Natural killer cell treated with Interleukin-12 subunit alpha and Interleukin-12 subunit beta and Interleukin-15 and Interleukin-18, amount 100 ng/mL, for 72 hours (primary cell): Measurements from ENCODE around the gene RAPGEF6. TPM values are rescaled to one million over a fixed set of nuclear protein-coding genes. Genes with fewer than 3 reads are reported as not detected.

Experiments
- ATAC-seq, 2 donors: fragments of 150-1000 bp; cut with Tn5 transposase in 1 of 2; sonication (Bioruptor Pico), chemical (Tn5 transposase) in 1 of 2; 2 replicates each; pipeline ENCODE4 v1.10.0; 2021
- DNase-seq: peaks from one replicate; pipeline ENCODE4 v3.0.0; 2022; ENCODE audit warnings: low spot score
- H3K27ac Mint-ChIP-seq, 2 donors: 1 replicate in 1 of 2; 2 replicates in 1 of 2; pipeline ENCODE4 v1.8.0; 2022; ENCODE audit warnings: mixed read lengths in 2 of 2, mild to moderate bottlenecking in 1 of 2, moderate library complexity in 1 of 2
- H3K27me3 Mint-ChIP-seq, 2 donors: 1 replicate in 1 of 2; 2 replicates in 1 of 2; pipeline ENCODE4 v1.8.0; 2022; ENCODE audit warnings: mixed read lengths in 2 of 2
- H3K36me3 Mint-ChIP-seq: one replicate; pipeline ENCODE4 v1.8.0; 2022; ENCODE audit warnings: mixed read lengths
- H3K4me1 Mint-ChIP-seq, 2 donors: 1 replicate in 1 of 2; 2 replicates in 1 of 2; pipeline ENCODE4 v1.8.0; 2022; ENCODE audit warnings: low read depth in 2 of 2, mixed read lengths in 2 of 2, mild to moderate bottlenecking in 1 of 2
- H3K4me3 Mint-ChIP-seq: one replicate; pipeline ENCODE4 v1.8.0; 2022; ENCODE audit warnings: mixed read lengths
- H3K9me3 Mint-ChIP-seq: 2 replicates; pipeline ENCODE4 v1.8.0; 2022; ENCODE audit warnings: mixed read lengths
- total RNA-seq, 2 donors: library from RNA; stranded (reverse); gene quantifications; one replicate each; pipeline ENCODE4 v1.2.3, GENCODE V29; 2022

Gene RAPGEF6
- total RNA-seq, 2 donors from 2014 or later = 31.7 to 39.2 TPM

- peaks cover 4 to 5% of the 10 kb centered on the region in 2 donors for H3K4me1 Mint-ChIP-seq
- DNase-seq (no peak), ATAC-seq (no peak)
- H3K9me3 Mint-ChIP-seq = no peaks in the 10 kb centered on the region
- H3K4me3 Mint-ChIP-seq = no peak overlapping the region
- H3K27me3 Mint-ChIP-seq = no peaks in the 10 kb centered on the region
- peaks cover 8% of the 10 kb centered on the region for H3K36me3 Mint-ChIP-seq
- H3K27ac Mint-ChIP-seq = no peak overlapping the region
These were observed 159.5 kb downstream of the RAPGEF6 start for GRCh38 chr5:131475541-131475941.

DNA sequence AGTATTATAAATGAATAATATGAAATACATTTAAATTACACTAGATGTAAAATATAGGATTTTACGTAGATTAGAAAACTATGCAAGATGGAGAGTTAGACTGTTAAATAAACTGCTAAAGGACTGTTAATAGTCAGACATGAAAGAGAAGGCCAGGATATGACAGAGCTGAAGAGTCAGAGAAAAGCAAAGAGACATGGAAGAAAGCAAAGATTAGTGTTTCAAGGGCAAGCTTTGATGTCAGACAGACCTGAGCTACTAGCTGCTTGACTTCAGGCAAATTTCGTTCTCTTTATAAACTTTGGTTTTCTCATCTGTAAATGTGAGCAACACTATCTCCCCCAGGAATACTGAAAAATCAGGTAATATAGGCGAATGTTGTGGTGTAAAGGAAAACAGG lies 161.3 kb downstream of the RAPGEF6 start:
- no peaks in the 10 kb centered on the region for H3K4me1 Mint-ChIP-seq
- no peak for ATAC-seq

DNA sequence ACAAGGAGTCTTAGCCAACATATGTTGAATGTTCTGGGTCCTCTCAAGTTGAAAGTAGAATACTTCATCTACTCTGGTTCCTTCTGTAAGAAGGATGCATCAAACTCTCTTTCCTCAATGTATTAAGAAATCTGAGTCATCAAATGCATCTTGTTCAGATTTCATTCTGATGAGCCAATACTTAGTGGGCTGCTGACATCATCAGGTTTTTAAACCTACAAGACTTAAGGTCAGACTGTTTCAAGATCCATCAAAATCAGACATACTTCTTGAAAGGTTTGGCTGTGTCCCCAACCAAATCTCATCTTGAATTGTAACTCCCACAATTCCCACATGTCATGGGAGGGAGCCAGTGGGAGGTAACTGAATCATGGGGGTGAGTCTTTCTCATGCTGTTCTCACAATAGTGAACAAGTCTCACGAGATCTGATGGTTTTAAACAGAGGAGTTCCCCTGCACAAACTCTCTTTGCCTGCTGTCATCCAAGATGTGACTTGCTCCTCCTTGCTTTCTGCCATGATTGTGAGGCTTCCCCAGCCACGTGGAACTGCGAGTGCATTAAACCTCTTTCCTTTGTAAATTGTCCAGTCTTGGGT lies 168.8 kb downstream of the RAPGEF6 start:
- no peak for DNase-seq
- ATAC-seq = no peak
- H3K36me3 Mint-ChIP-seq = peaks cover 8% of the 10 kb centered on the region

More for the DNA sequence above, 161.3 kb downstream of the RAPGEF6 start:
- H3K36me3 Mint-ChIP-seq = peaks cover 5% of the 10 kb centered on the region
- DNase-seq = no peak
- H3K9me3 Mint-ChIP-seq = no peaks in the 10 kb centered on the region
- no peaks in the 10 kb centered on the region for H3K27me3 Mint-ChIP-seq
- H3K4me3 Mint-ChIP-seq = no peak overlapping the region
- no peak overlapping the region for H3K27ac Mint-ChIP-seq

GRCh38 chr5:131463656-131464055 lies 171.4 kb downstream of the RAPGEF6 start:
- Mint-ChIP-seq H3K9me3 (no peaks in the 10 kb centered on the region), H3K27ac (no peak overlapping the region), H3K4me1 (peaks cover 12% of the 10 kb centered on the region in 2 donors), H3K27me3 (no peaks in the 10 kb centered on the region), H3K36me3 (peaks cover 16% of the 10 kb centered on the region), H3K4me3 (no peak overlapping the region)
- DNase-seq = no peak
- ATAC-seq = no peak

More for the DNA sequence above, 168.8 kb downstream of the RAPGEF6 start:
- H3K9me3 Mint-ChIP-seq = no peaks in the 10 kb centered on the region
- no peak overlapping the region for H3K4me3 Mint-ChIP-seq
- H3K27ac Mint-ChIP-seq = peak overlapping the region in 1 of 2 donors; percentile 22
- no peaks in the 10 kb centered on the region for H3K27me3 Mint-ChIP-seq
- H3K4me1 Mint-ChIP-seq = peaks cover 7 to 8% of the 10 kb centered on the region in 2 donors

- no peaks in the 10 kb centered on the region for H3K27me3 Mint-ChIP-seq
These were observed 172.6 kb downstream of the RAPGEF6 start for GRCh38 chr5:131462454-131462853.

GRCh38 chr5:131461742-131462141 lies 173.3 kb downstream of the RAPGEF6 start:
- Mint-ChIP-seq H3K4me3 (no peak overlapping the region), H3K9me3 (no peaks in the 10 kb centered on the region), H3K27me3 (no peaks in the 10 kb centered on the region), H3K4me1 (peaks cover 8 to 9% of the 10 kb centered on the region in 2 donors), H3K36me3 (peaks cover 13% of the 10 kb centered on the region), H3K27ac (no peak overlapping the region)
- ATAC-seq (no peak), DNase-seq (no peak)

More at GRCh38 chr5:131462454-131462853, 172.6 kb downstream of the RAPGEF6 start:
- Mint-ChIP-seq H3K27ac (no peak overlapping the region), H3K36me3 (peaks cover 16% of the 10 kb centered on the region), H3K4me3 (no peak overlapping the region), H3K9me3 (no peaks in the 10 kb centered on the region), H3K4me1 (peaks cover 12% of the 10 kb centered on the region in 2 donors)
- DNase-seq (no peak), ATAC-seq (no peak)

- ATAC-seq (no peak), DNase-seq (no peak)
- Mint-ChIP-seq H3K4me1 (peaks cover 7 to 9% of the 10 kb centered on the region in 2 donors), H3K36me3 (peaks cover 14% of the 10 kb centered on the region), H3K27ac (no peak overlapping the region), H3K27me3 (no peaks in the 10 kb centered on the region), H3K9me3 (no peaks in the 10 kb centered on the region), H3K4me3 (no peak overlapping the region)
These were observed 174.0 kb downstream of the RAPGEF6 start for GRCh38 chr5:131460867-131461572.

DNA sequence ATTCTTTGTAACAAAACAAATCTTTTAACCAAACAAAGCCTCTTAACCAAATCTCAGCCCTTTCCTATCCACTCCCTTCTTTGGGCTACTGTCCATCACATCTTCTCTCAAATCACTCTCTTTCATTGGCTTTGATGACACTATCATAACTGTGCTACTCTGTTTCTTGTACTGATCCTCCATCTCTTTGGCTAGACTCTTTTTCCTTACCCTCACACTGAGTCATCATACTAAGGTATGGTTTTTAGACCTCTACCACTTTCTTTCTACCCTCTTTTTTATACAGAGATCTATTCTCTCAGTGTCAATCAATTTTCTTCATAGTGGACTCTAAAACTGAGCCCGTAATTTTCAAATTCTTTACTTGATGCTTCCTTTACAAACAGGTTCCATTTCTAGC lies 174.9 kb downstream of the RAPGEF6 start:
- H3K36me3 Mint-ChIP-seq = peaks cover 14% of the 10 kb centered on the region
- ATAC-seq (no peak), DNase-seq (no peak)
- peaks cover 7 to 9% of the 10 kb centered on the region in 2 donors for H3K4me1 Mint-ChIP-seq
- H3K27me3 Mint-ChIP-seq = no peaks in the 10 kb centered on the region
- no peak overlapping the region for H3K27ac Mint-ChIP-seq
- H3K4me3 Mint-ChIP-seq = no peak overlapping the region
- H3K9me3 Mint-ChIP-seq = no peaks in the 10 kb centered on the region

- H3K27ac Mint-ChIP-seq = no peak overlapping the region
- H3K27me3 Mint-ChIP-seq = no peaks in the 10 kb centered on the region
- peaks cover 22% of the 10 kb centered on the region for H3K36me3 Mint-ChIP-seq
- no peak for DNase-seq
- H3K9me3 Mint-ChIP-seq = no peaks in the 10 kb centered on the region
- H3K4me1 Mint-ChIP-seq = peaks cover 10% of the 10 kb centered on the region in 2 donors
- no peak for ATAC-seq
- no peak overlapping the region for H3K4me3 Mint-ChIP-seq
These were observed 175.8 kb downstream of the RAPGEF6 start for GRCh38 chr5:131459216-131459615.

GRCh38 chr5:131457193-131457592 lies 177.8 kb downstream of the RAPGEF6 start:
- Mint-ChIP-seq H3K4me1 (peaks cover 12 to 13% of the 10 kb centered on the region in 2 donors), H3K36me3 (peaks cover 25% of the 10 kb centered on the region), H3K9me3 (no peaks in the 10 kb centered on the region), H3K27ac (no peak overlapping the region), H3K4me3 (no peak overlapping the region), H3K27me3 (no peaks in the 10 kb centered on the region)
- ATAC-seq (no peak), DNase-seq (no peak)

DNA sequence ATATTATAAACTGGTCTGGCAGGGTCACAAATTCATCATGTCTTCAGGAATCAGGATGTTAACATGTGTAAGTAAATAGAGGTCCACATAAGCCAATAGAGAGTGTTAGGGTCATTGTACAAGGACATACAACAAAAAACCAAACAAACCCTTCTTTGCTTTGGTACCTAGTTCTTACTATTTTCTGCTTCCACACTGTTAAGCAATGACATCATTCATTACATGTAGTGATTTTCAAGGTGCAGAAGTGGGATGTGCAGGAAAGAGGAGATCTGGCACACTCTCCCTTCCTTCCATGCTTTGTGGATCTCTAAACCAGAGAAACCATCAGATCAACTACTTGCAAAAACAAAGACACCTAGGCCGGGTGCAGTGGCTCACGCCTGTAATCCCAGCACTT lies 184.1 kb downstream of the RAPGEF6 start:
- H3K9me3 Mint-ChIP-seq = no peaks in the 10 kb centered on the region
- no peak overlapping the region for H3K4me3 Mint-ChIP-seq
- H3K4me1 Mint-ChIP-seq = peaks cover 3 to 6% of the 10 kb centered on the region in 2 donors
- peaks cover 12% of the 10 kb centered on the region for H3K36me3 Mint-ChIP-seq
- DNase-seq (no peak), ATAC-seq (no peak)
- no peaks in the 10 kb centered on the region for H3K27me3 Mint-ChIP-seq
- H3K27ac Mint-ChIP-seq = no peak overlapping the region

DNA sequence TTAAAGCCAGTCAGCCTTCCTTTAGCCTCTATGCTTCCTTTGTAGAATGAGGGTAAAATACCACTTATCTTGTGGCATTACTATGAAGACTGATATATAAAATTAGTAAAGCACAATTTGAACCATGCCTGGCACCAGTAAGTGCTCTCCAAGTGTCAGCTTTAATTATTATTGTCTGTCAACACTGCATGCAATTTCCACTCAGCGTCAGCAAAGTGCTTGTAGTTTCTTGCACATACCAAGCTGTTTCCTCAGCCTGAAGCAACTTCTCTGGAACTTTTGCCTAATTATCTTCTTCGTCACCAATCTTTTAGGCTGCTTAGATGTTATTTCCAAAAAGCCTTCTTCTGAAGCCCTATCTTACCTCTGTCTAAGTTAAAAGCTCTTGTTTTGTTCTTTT lies 193.8 kb downstream of the RAPGEF6 start:
- H3K4me3 Mint-ChIP-seq = no peak overlapping the region
- H3K36me3 Mint-ChIP-seq = peaks cover 27% of the 10 kb centered on the region
- H3K9me3 Mint-ChIP-seq = no peaks in the 10 kb centered on the region
- H3K27me3 Mint-ChIP-seq = no peaks in the 10 kb centered on the region
- peaks cover 0 to 3% of the 10 kb centered on the region in 2 donors for H3K4me1 Mint-ChIP-seq
- H3K27ac Mint-ChIP-seq = no peak overlapping the region
- DNase-seq (no peak), ATAC-seq (no peak)

GRCh38 chr5:131436081-131436480 lies 198.9 kb downstream of the RAPGEF6 start:
- Mint-ChIP-seq H3K9me3 (no peaks in the 10 kb centered on the region), H3K4me1 (peaks cover 0 to 6% of the 10 kb centered on the region in 2 donors), H3K4me3 (no peak overlapping the region), H3K27me3 (no peaks in the 10 kb centered on the region), H3K36me3 (peaks cover 24% of the 10 kb centered on the region), H3K27ac (no peak overlapping the region)
- no peak for ATAC-seq
- no peak for DNase-seq

- ATAC-seq = no peak
- H3K27ac Mint-ChIP-seq = peak overlapping the region in 1 of 2 donors; percentile 1
These were observed 201.9 kb downstream of the RAPGEF6 start for GRCh38 chr5:131433109-131433508.

More at GRCh38 chr5:131433109-131433508, 201.9 kb downstream of the RAPGEF6 start:
- no peak for DNase-seq
- no peak overlapping the region for H3K4me3 Mint-ChIP-seq
- H3K4me1 Mint-ChIP-seq = peaks cover 0 to 5% of the 10 kb centered on the region in 2 donors
- H3K36me3 Mint-ChIP-seq = peaks cover 18% of the 10 kb centered on the region
- no peaks in the 10 kb centered on the region for H3K27me3 Mint-ChIP-seq
- no peaks in the 10 kb centered on the region for H3K9me3 Mint-ChIP-seq
